Germinal center (tissue), 1 donor: ENCODE data around the gene ABHD2.
"Not testable (repeated sequence)": the region's sequence is repeated elsewhere in the genome, so short reads cannot be mapped to it uniquely, and the experiment has no call there.

Experiments
- DNase-seq: peaks from one replicate; pipeline ENCODE4 v3.0.0; 2012; ENCODE audit warnings: mixed read lengths, low spot score

The ABHD2 gene

DNA sequence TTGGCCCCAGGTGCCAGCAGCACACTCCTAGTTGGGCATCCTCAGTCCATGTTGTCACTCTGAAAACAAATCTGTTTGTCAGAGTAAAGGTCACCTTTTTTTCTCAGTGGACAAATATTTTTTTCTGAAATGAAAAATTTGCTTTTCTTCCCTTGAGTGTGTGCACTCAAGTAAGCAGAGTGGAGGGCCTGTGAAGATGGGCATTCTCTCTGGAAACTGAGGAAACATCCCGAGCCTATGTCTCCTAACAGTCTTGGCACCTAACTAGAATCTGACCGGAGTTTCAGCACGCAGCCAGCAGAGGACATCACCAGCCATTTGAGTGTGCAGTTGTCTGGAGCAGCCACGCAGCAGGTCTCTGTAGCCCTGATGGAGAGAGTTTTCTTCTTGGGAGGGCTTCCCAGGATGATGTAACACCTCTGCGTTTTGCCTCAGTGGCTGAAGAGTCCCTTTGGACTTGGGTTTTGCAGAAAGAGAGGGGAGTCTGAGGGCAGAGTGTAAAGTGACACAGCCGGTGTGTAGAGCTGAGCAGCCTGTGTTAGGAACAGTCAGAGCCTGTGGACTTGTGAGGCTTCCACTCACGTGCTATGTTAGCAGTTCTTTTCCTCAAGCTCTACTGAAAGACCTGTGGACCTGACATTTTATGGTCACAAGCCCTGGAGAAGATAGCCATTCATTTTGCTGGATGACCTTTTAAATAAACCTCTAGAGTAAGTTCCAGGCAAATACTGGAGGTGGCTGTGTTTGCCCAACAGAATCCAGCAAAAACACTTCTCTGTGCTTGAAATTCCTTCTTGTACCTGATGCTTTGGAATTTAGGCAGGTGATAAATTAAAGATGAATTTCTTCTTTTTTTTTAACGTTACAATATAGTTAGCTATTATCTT lies 51.6 kb downstream of the ABHD2 start:
- DNase-seq, result no peak

DNA sequence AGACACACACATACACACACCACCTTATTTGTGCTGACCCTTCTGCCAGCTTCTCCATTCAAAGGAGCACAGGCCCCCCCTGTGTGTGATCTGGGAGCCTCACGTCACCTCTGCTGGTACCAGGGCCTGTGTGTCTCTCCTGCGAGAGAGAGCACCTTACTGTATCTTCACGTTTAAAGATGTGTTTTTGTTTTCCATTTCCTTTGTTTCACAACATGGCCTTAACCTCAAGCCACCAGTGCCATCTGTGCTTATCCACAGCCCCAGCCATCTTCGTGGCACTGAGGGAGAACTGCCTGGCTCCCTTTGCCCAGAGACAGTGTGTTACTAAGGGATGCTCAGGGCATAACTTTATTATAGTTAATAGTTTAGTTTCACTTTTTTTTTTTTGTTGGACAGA lies 52.3 kb downstream of the ABHD2 start:
- no peak for DNase-seq

DNA sequence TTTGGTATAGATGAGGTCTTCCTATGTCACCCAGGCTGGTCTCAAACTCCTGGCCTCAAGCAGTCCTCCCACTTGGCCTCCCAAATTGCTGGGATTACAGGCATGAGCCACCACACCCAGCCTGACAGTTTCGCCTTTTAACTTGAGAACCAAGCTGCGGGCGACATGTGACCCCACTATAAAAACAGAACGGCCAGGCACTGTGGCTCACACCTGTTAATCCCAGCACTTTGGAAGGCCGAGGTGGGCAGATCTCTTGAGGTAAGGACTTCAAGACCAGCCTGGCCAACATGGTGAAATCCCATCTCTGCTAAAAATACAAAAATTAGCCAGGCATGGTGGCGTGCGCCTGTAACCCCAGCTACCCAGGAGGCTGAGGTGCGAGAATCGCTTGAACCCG lies 52.9 kb downstream of the ABHD2 start:
- not testable (repeated sequence) for DNase-seq

DNA sequence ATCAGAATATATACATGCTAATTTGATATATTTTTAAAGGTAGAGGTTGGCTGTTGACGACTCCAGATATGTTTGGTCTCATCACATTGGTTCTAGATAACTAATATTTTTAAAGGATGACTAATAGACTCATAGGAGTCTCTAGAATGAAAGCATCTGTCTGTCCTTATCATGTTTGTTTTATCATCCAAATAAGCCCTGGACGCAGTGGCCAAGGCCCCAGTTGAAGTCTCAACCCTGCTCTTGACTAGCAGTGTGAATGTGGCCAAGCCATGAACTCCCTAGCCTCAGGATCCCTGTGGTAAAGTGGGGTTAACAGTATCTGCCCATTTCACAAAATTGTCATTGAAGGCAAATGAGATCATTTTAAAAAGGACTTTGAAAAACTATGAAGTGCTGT lies 53.6 kb downstream of the ABHD2 start:
- no peak for DNase-seq

DNA sequence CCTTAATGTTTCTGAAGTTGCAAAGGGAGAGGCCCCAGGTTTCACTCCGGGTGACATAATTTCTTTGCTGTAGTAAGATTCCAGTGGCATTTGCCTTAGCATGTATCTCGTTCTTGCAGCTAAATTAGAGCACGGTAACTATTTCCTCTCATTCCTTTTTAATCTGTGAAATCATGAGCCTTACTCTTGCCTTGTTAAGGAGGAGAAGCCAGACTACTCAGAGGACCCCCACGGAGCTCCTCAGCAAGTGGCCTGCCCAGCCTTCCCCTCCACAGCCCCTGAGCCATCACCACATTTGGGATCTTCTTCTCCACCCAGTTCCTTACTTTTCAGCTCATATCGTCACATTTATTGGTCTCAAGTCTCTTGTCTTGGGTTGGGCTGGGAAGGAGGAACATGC lies 54.2 kb downstream of the ABHD2 start:
- DNase-seq, result no peak

DNA sequence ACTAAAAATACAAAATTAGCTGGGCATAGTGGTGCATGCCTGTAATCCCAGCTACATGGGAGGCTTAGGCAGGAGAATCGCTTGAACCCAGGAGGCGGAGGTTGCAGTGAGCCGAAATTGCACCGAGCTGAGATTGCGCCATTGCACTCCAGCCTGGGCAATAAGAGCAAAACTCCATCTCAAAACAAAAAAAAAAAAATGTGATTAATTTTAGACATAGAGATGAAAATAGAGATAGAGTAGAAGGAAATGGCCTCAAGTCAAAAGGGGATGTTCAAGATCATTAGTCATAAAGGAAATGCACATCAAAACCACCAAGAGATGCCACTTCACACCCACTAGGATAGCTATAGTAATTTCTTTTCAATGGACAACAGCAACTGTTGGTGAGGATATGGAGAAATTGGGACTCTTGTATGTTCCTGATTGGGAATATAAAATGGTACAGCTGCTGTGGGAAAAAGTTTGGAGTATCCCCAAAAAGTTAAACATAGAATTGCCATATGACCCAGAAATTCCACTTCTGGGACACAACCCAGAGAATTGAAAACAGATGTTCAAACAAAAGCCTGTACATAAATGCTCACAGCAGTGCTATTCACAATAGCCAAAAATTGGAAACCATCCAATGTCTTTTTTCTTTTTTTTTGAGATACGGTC lies 55.4 kb downstream of the ABHD2 start:
- DNase-seq, result no peak

DNA sequence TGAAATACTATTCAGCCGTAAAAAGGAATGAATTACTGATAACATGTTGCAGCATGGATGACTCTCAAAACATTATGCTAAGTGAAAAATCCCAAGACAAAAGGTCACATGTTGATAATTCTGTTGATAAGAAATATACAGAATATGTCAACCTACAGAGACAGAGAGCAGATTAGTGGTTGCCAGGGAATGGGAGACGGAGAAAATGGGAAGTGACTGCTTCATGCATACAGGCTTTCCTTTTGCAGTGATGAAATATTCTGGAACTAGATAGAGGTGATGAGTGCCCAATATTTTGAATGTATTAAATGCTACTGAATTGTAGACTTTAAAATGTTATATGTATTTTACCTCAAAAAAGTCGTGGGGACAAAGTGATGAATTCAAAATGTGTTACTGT lies 56.2 kb downstream of the ABHD2 start:
- DNase-seq, result no peak

DNA sequence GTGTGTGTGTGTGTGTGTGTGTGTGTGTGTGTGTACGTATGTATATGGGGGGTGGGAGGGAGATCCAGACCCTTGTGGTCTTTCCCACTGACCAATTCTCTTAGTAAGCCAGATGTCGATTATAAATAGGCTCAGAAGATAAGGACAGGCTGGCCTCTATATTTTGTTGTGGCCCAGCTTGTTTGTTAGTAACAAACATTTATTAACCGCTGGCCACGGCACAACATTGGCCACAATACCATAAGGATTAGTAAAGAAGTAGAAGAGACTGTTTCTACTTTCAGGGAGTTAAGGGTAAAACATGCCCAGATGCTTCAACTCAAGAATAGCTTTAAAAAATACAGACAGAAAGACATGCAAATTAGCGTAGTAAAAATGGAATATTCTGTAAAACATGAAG lies 58.1 kb downstream of the ABHD2 start:
- DNase-seq, result no peak

DNA sequence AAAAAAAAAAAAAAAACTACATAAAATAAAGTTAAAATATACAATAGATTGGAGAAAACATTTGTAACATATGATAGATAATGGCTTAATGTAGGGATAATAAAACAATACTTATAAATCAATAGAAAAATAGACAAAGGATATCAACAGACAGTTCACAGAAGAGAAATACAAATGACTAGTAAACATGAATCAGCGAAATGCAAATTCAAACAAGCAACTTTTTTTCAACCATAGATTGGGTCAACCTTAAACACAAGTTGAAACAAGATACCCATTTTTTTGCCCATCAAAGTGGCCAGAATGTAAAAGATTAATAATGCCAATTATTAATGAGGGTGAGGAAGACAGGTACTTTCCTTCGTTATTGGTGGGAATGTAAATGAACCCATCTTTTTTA lies 59.9 kb downstream of the ABHD2 start:
- no peak for DNase-seq

DNA sequence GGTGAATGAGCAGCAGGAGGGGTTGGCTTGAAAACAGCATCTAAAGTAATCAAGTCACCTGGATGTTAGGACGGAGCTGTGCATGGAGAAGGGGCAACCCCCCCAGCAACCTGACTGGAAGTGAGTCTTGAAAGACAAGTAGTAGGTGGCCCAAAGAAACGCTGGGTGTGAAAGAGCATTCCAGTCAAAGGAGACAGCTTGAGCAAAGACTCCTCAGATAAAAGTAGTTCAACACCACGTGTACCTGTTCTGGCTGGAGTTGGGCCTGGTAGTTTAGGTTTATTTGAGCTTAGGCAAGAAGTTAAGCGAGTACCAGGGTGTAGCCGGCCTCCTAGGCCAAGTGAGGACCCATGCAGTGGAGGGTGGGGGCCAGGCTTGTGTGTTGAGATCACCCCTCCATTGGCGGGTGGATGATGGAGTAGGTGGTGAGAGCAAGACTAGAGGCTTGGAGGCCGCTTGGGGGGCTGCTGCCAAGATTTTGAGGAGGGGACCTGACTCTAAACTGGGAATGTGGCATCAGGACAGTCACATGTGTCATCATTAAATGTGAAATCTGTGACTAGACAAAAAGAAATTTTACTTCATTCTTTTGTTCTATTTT lies 61.3 kb downstream of the ABHD2 start:
- no peak for DNase-seq

DNA sequence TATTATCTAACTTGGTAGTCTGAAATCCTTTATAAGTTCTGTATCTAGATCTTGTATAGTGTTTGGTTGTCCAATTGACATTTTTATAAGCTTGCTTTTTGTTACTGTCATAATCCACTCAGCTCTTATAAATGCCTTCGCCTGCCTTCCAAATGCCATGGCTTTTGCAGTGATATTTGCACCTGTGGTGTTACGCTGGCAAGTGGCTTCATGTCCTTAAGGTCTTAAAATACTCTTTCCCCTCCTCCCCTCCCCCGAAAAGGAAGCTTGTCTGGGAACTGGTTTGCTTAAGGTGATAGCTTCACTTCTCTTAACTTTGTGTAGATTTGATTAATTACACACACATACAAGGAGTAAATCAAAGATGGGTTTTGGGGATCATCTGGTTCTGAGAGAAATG lies 62.0 kb downstream of the ABHD2 start:
- DNase-seq, result no peak

DNA sequence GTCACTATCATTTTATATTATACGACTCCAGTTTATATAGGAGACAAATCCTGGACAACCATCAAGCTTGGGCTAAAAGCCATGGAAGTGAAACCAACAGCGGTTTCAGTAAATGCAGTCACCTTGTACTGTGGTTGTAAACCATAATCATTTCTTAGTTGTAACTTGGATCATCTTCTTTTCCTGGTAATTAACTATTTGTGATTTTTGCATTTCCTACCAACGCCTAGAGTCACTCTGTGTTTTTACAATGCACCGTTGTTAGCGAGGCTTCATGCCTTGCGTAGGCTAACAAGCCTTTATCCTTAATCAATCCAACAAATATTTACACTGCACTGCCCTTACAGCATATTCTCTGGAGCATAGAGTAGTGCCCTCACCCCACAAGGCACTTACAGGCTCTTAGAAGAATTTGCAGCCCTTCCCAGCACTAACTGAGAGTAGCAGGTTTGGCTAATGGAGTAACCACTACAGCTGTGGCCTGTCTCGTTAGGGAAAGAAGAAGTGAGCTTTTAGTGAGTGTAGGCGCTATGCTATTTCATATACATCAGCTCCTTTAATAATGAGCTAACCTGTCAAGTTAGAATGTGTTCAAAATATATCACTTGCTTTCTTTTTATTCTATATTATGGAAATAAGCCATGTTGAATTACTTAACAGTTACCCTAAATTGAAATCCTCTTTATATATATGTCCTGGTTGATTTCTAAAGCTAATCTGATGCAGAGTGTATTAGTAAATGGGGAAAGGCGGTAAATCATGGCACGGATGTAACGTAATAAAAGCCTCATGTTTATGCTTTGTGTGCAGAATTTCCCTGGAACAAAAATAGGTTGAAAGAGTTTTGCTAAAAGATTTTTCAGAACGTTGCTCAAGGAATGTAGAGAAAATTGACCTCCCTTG lies 62.8 kb downstream of the ABHD2 start:
- no peak for DNase-seq

DNA sequence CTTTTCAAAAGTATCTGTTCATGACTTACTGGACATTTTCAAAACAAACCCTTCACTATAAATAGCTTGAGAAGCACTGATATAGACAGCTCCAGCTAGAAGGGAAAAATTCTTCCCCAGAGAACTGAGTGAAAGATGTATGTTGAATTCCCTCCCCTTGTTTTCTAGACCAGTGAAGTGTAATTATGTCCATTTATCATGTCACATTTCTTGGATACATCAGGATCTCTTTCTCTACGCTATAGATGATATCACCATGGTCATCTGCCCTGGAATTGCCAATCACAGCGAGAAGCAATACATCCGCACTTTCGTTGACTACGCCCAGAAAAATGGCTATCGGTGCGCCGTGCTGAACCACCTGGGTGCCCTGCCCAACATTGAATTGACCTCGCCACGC lies 66.9 kb downstream of the ABHD2 start:
- DNase-seq, result no peak

DNA sequence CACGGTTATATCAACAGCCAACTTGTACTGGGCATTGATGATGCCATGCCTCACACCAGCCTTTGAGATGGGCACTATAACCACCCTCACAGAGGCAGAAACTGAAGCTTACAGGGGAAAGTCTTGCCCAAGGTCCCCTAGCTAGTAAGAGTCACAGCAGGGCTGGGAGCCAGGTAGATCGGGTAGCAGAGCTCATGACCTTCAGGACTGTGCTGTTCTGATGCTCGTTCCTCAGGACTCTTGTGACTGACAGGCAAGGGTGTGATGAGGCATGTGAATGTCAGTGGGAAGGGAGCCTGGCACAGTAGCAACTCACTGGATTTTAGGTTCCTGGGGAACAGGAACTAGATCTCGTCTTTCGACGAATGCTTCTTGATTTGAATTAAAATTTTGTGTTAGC lies 67.4 kb downstream of the ABHD2 start:
- DNase-seq, result no peak

DNA sequence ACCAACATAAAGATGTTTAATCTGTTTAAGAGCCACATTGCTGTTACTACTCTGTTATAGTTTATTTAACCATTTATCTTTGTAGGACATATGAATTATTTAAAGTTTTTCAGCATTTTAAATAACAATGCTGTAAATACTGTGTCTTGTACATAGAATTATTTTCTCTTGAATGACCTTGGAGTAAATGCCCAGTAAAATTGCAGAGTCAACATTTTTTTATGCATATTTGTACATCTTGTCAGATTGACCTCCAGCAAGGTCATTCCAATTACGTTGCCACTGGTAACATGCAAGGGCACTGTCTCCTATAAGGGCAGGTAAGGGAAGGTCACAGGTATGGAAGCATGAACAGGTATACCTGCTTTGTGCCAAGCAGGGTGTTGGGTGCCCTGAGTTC lies 68.8 kb downstream of the ABHD2 start:
- no peak for DNase-seq

DNA sequence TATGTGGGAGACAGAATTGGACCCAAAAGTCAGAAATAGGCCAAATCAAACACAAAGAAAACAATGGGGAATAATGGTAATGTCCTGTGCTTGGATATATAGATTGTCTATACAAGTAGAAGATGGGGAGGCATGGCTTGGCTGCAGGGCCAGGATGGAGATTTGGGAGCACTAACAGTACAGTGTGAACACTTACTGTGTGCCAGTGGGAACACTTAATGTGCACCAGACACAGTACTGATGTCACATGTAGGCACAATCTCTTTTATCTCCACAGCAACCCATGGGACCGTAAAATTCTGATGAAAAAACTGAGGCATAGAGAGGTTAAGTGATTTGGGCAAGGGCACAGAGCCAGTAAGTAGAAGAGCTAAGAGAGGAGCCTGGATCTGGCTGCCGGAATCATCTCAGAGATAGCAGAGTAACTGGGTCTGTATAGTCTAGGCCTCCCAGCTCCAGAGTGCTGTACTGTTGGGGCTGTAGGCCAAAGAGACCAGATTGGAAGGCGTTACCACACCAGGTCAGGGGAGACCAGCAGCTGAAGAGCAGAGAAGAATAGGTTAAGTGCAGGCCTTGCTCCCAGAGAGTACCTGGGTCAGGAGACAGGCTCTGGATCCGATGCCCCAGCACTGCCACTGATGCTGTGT lies 69.8 kb downstream of the ABHD2 start:
- DNase-seq, result no peak

DNA sequence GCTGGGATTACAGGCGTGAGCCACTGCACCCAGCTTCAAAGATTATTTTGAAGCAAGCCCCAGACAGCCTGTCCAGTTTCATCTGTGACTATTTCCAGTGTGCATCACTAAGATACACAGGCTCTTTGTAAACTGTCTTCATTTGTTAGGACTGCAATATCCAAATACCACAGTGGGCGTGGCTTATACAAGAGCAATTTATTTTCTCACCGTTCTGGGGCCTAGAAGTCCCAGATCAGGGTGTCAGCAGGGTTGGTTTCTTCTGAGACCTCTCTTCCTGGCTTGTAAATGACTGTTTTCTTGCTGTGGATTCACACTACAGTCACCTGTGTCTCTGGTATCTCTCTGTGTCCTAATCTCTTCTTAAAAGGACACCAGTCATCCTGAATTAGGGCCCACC lies 73.4 kb downstream of the ABHD2 start:
- no peak for DNase-seq

DNA sequence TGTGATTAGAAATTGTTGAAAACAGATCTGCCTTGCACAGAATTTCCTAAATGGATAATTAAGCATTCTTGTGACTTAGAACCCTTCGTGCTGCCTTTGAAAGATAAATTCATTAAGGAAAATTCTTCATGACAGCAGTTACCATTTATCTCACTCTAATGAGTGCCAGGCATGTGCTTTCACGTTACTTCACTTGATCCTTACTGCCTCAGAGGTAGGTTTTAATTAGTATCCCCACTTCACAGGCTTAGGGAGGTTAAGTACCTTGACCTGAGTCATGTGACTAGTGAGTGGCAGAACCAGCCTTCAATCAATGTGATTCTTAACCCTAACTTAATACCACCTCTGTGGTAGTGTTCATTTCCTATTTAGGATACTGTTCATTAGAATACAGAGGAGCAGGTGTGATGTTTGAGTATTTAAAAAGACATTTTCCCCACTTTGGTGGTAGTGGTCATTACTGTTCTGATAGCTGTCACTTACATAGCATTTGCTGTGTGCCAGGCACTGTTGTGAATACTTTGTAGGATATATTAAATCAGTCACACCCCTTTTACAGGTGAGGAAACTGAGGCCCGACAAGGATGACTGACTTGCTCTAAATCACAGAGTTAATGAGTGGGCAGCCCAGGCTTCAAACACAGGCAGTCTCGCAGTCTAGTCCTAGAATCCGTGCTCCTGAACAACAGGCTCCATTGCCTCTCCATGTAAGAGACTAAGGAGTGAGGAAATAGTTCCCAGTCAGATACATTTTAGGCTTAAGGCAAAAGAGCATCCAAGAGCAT lies 75.2 kb downstream of the ABHD2 start:
- no peak for DNase-seq

DNA sequence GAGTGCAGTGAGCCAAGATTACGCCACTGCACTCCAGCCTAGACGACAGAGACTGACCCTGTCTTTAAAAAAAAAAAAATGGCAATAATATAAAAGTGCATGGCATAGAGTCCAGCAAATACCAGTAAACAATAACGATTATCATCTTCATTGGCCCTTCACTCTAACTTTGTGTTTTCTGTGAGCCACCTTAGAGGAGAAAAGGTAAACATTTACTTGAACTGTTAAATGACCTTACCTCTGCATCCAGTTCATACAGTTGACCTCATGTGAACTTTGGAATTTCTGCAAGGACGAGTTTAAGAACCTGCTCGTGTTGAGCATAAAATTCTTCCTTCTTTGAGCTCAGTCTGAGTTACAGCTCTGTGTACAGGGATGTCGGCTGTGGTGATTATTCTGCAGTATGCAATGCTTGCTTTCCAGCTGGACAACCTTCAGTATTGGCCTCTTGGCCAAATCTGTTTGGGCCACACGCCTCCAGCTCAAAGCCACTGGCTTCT lies 76.5 kb downstream of the ABHD2 start:
- no peak for DNase-seq

DNA sequence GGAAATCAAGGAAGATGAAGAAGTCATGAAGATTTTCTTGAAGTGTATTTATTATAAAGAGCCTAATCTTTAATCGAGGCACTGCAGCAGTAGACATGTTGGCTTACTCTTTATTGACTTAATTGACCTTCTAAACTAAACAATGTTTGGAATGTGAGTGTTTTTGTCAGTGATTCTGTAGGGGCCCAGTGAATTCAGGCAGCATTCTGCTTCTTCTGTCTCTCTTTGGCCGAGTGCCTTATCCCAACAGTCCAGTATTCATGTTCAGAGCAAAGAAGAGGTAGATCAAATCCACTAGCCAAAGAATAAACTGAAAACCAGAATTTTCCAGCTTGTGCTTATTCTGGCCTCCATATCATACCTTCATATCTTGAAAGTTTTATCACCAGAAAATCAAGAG lies 77.4 kb downstream of the ABHD2 start:
- DNase-seq, result no peak
